Prostate gland (tissue), 2 donors: ENCODE results near the gene NFIX. TPM values are rescaled to one million over a fixed set of nuclear protein-coding genes. Genes with fewer than 3 reads are reported as not detected.

Experiments used
- DNase-seq: peaks from one replicate; pipeline ENCODE4 v3.0.0-alpha.2; 2019; ENCODE audit warnings: low spot score
- H3K27ac ChIP-seq, 2 donors: fragments of 200-600 bp; sonication (generic); 2 replicates each; pipeline ENCODE4 v1.5.1; 2017 to 2019
- H3K27me3 ChIP-seq: fragments of 200-600 bp; sonication (generic); replicated peaks from 2 replicates; pipeline ENCODE4 v1.5.1; 2019; ENCODE audit not compliant: insufficient read depth
- H3K36me3 ChIP-seq, 2 donors: fragments of 200-600 bp; sonication (generic); 1 replicate in 1 of 2; 2 replicates in 1 of 2; pipeline versions ENCODE4 v1.5.1 to v1.8.1; 2017 to 2019
- H3K4me1 ChIP-seq: fragments of 200-600 bp; sonication (generic); replicated peaks from 2 replicates; pipeline ENCODE4 v1.5.1; 2019
- H3K4me3 ChIP-seq, 2 donors: fragments of 200-600 bp; sonication (generic); 2 replicates each; pipeline ENCODE4 v1.5.1; 2017 to 2019
- H3K9me3 ChIP-seq: fragments of 200-600 bp; sonication (generic); 2 replicates; pipeline ENCODE4 v1.5.1; 2017
- POLR2A ChIP-seq: fragments of 450-650 bp; IDR thresholded peaks from one replicate; pipeline ENCODE4 v1.6.1; 2016; ENCODE audit warnings: antibody characterized with exemption, mild to moderate bottlenecking
- POLR2AphosphoS5 ChIP-seq: sonication (generic); formaldehyde crosslinking; IDR thresholded peaks from one replicate; pipeline ENCODE4 v1.6.1; 2017; ENCODE audit warnings: antibody characterized with exemption
- WGBS: methylation state at CpG from one replicate; pipeline ENCODE4 v1.1.5; 2018; 5-methylcytosine and 5-hydroxymethylcytosine counted together
- intact Hi-C: fragments of 100-400 bp; cut with DNase I; formaldehyde crosslinking; loops from one replicate; pipeline ENCODE4 v1.14.2; 2022
- total RNA-seq, 2 donors: library from RNA; depleted of rRNA; stranded (reverse); fragments of >200 nt; gene quantifications; one replicate each; pipeline ENCODE4 v1.1.0, GENCODE V29; 2016
- TF ChIP-seq, protein P1 (sequence below), 4 experiments: fragments of 200-600 bp in 2 of 4; fragments of 450-650 bp in 2 of 4; sonication (generic) in 2 of 4; IDR thresholded peaks; 1 replicate in 3 of 4; 2 replicates in 1 of 4; pipeline ENCODE4 v1.5.1; 2016 to 2019; ENCODE audit warnings: antibody characterized with exemption in 4 of 4, mild to moderate bottlenecking in 2 of 4, moderate library complexity in 2 of 4

NFIX gene
- total RNA-seq, 2 donors from 2014 or later, result 185 to 286 TPM

GRCh38 chr19:13146763-13147563, 151.7 kb downstream of the NFIX start:
- Histone ChIP-seq H3K9me3 (no peaks in the 10 kb centered on the region), H3K27ac (no peak overlapping the region), H3K27me3 (no peaks in the 10 kb centered on the region), H3K36me3 (no peaks in the 10 kb centered on the region), H3K4me3 (no peak overlapping the region), H3K4me1 (no peaks in the 10 kb centered on the region)
- DNase-seq, result no peak
- TF ChIP-seq, protein P1, sequence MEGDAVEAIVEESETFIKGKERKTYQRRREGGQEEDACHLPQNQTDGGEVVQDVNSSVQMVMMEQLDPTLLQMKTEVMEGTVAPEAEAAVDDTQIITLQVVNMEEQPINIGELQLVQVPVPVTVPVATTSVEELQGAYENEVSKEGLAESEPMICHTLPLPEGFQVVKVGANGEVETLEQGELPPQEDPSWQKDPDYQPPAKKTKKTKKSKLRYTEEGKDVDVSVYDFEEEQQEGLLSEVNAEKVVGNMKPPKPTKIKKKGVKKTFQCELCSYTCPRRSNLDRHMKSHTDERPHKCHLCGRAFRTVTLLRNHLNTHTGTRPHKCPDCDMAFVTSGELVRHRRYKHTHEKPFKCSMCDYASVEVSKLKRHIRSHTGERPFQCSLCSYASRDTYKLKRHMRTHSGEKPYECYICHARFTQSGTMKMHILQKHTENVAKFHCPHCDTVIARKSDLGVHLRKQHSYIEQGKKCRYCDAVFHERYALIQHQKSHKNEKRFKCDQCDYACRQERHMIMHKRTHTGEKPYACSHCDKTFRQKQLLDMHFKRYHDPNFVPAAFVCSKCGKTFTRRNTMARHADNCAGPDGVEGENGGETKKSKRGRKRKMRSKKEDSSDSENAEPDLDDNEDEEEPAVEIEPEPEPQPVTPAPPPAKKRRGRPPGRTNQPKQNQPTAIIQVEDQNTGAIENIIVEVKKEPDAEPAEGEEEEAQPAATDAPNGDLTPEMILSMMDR (IDR thresholded peaks at IDR 0.05), result no peak
- TF ChIP-seq POLR2AphosphoS5, result no peak
- no peak for TF ChIP-seq POLR2A
- intact Hi-C loops, result no loop called here
- 75% methylated on average over 16 of the region's 16 CpGs for WGBS

Other genes with a start within 250 kb of the NFIX start
- gene BEST2, start 243.7 kb upstream of the NFIX start, total RNA-seq, result under 1 TPM in 1 of 2 donors, not detected in 1; 0.91 TPM
- gene HOOK2, start 219.9 kb upstream of the NFIX start, total RNA-seq, result 100 to 1,000 TPM in 1 of 2 donors, 10 to 100 TPM in 1; 49.6 to 126 TPM
- gene JUNB, start 204.0 kb upstream of the NFIX start, total RNA-seq, result 100 to 1,000 TPM; 173 to 290 TPM
- 100 to 1,000 TPM; 256 to 548 TPM for gene PRDX2, start 193.7 kb upstream of the NFIX start, total RNA-seq
- gene THSD8, start 193.4 kb upstream of the NFIX start, total RNA-seq, result under 1 TPM in 1 of 2 donors, not detected in 1; 0.91 TPM
- gene RNASEH2A, start 188.9 kb upstream of the NFIX start, total RNA-seq, result 10 to 100 TPM in 1 of 2 donors, 1 to 10 TPM in 1; 8.7 to 11.5 TPM
- gene RTBDN, start 160.9 kb upstream of the NFIX start, total RNA-seq, result 1 to 10 TPM in 1 of 2 donors, not detected in 1; 1.1 TPM
- 1 to 10 TPM; 1.3 to 2.4 TPM for gene MAST1, start 157.0 kb upstream of the NFIX start, total RNA-seq
- 10 to 100 TPM; 41.4 to 63.9 TPM for gene DNASE2, start 114.0 kb upstream of the NFIX start, total RNA-seq
- gene KLF1, start 108.3 kb upstream of the NFIX start, total RNA-seq, result not detected
- gene GCDH, start 104.3 kb upstream of the NFIX start, total RNA-seq, result 10 to 100 TPM; 66.4 to 81.7 TPM
- 1 to 10 TPM in 1 of 2 donors, under 1 TPM in 1; 0.18 to 5.9 TPM for gene SYCE2, start 76.2 kb upstream of the NFIX start, total RNA-seq
- gene FARSA, start 61.8 kb upstream of the NFIX start, total RNA-seq, result 10 to 100 TPM; 54.8 to 65.0 TPM
- 100 to 1,000 TPM; 532 to 980 TPM for gene CALR, start 56.9 kb upstream of the NFIX start, total RNA-seq
- gene RAD23A, start 49.6 kb upstream of the NFIX start, total RNA-seq, result 100 to 1,000 TPM; 113 to 145 TPM
- 10 to 100 TPM; 29.9 to 58.7 TPM for gene GADD45GIP1, start 38.3 kb upstream of the NFIX start, total RNA-seq
- 1 to 10 TPM in 1 of 2 donors, not detected in 1; 1.8 TPM for gene DAND5, start 25.9 kb upstream of the NFIX start, total RNA-seq
- 10 to 100 TPM in 1 of 2 donors, 1 to 10 TPM in 1; 4.6 to 13.3 TPM for gene LYL1, start 107.4 kb downstream of the NFIX start, total RNA-seq
- 10 to 100 TPM; 23.3 to 55.4 TPM for gene TRMT1, start 121.3 kb downstream of the NFIX start, total RNA-seq
- 10 to 100 TPM; 52.4 to 91.9 TPM for gene NACC1, start 122.8 kb downstream of the NFIX start, total RNA-seq
- gene STX10, start 154.9 kb downstream of the NFIX start, total RNA-seq, result 10 to 100 TPM; 42.5 to 48.6 TPM
- gene IER2, start 154.9 kb downstream of the NFIX start, total RNA-seq, result 10 to 100 TPM; 34.7 to 75.7 TPM